ENCODE results near the gene SLC7A8. TPM values are rescaled to one million over a fixed set of nuclear protein-coding genes. Genes with fewer than 3 reads are reported as not detected.

SLC7A8 gene
- total RNA-seq, 1 donor from 2014 or later = 56.5 TPM

DNA sequence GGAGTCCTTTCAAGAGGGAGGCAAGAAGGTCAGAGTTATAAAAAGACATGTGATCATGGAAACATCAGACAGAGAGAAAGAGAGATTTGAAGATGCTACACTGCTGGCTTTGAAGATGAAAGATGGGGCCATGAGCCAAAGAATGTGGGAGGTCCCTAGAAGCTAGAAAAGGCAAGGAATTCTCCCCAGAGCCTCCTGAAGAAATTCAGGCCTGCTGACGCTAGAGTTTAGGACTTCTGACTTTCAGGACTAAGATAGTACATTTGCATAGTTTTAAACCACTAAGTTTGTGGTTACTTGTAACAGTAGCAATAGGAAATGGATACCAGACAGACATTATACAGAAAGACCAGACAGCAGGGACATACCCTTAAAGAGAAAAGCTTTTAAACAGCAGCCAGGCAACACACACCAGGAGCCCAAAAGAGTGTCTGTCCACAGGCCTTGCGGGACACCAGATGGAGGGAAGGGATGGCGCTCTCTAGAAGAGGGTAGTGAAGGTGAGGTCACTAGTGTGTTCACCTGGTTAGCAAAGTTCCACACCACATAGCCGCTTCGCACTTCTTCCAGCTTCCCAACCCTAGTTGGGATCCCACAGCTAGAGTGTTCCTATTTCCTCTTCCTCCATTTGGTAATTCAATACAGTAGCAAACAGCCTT, 34.7 kb downstream of the SLC7A8 start:
- H3K9ac ChIP-seq = no peak overlapping the region
- H3K79me2 ChIP-seq (ENCODE audit: low read depth) = no peaks in the 10 kb centered on the region
- peaks cover 10% of the 10 kb centered on the region for H3K4me1 ChIP-seq
- H3K27ac ChIP-seq = no peak overlapping the region
- no peak overlapping the region for H2AFZ ChIP-seq (replicated peaks)
- peaks cover 6% of the 10 kb centered on the region for H4K20me1 ChIP-seq (ENCODE audit: low read depth)
- H3K9me3 ChIP-seq (ENCODE audit: low read depth) = no peaks in the 10 kb centered on the region
- peaks cover 4% of the 10 kb centered on the region for H3F3A ChIP-seq (ENCODE audit: low read depth)
- no peak overlapping the region for H3K4me2 ChIP-seq
- peaks cover 4% of the 10 kb centered on the region for H3K9me3 Mint-ChIP-seq
- TF ChIP-seq CTCF (IDR thresholded peaks at IDR 0.05) = no peak
- no peak for TF ChIP-seq EZH2 (IDR thresholded peaks at IDR 0.05)
- no peak for TF ChIP-seq EZH2phosphoT487 (IDR thresholded peaks at IDR 0.05)
- no peak overlapping the region for H3K4me3 Mint-ChIP-seq
- no peak overlapping the region for H3K4me3 ChIP-seq
- H3K4me1 Mint-ChIP-seq = peaks cover 15% of the 10 kb centered on the region
- DNase-seq (ENCODE audit: low spot score) = no peak
- no peaks in the 10 kb centered on the region for H3K27me3 Mint-ChIP-seq (ENCODE audit: insufficient read depth, low read depth)
- no peaks in the 10 kb centered on the region for H3K27me3 ChIP-seq
- H3K36me3 ChIP-seq = no peaks in the 10 kb centered on the region
- no peak overlapping the region for H3K27ac Mint-ChIP-seq
- H3K36me3 Mint-ChIP-seq = peaks cover 34% of the 10 kb centered on the region

- no peak overlapping the region for H3K4me3 ChIP-seq
- no peaks in the 10 kb centered on the region for H3K79me2 ChIP-seq (ENCODE audit: low read depth)
- H3K27ac ChIP-seq = no peak overlapping the region
- H3K27me3 Mint-ChIP-seq (ENCODE audit: insufficient read depth, low read depth) = no peaks in the 10 kb centered on the region
- H3K4me1 ChIP-seq = peaks cover 10% of the 10 kb centered on the region
- DNase-seq (ENCODE audit: low spot score) = no peak
- H3K4me3 Mint-ChIP-seq = no peak overlapping the region
- no peak overlapping the region for H2AFZ ChIP-seq (replicated peaks)
- no peaks in the 10 kb centered on the region for H3K9me3 ChIP-seq (ENCODE audit: low read depth)
- H3K36me3 ChIP-seq = no peaks in the 10 kb centered on the region
- no peak overlapping the region for H3K27ac Mint-ChIP-seq
- no peaks in the 10 kb centered on the region for H3K27me3 ChIP-seq
- no peak overlapping the region for H3K9ac ChIP-seq
- peaks cover 34% of the 10 kb centered on the region for H3K36me3 Mint-ChIP-seq
- H3K4me2 ChIP-seq = no peak overlapping the region
- TF ChIP-seq EZH2phosphoT487 (IDR thresholded peaks at IDR 0.05) (no peak), CTCF (IDR thresholded peaks at IDR 0.05) (no peak), EZH2 (IDR thresholded peaks at IDR 0.05) (no peak)
- H3K9me3 Mint-ChIP-seq = peaks cover 4% of the 10 kb centered on the region
- H3F3A ChIP-seq (ENCODE audit: low read depth) = peaks cover 4% of the 10 kb centered on the region
- peaks cover 6% of the 10 kb centered on the region for H3K4me1 Mint-ChIP-seq
- H4K20me1 ChIP-seq (ENCODE audit: low read depth) = peaks cover 6% of the 10 kb centered on the region
Observed at GRCh38 chr14:23147676-23148075, 35.8 kb downstream of the SLC7A8 start.

DNA sequence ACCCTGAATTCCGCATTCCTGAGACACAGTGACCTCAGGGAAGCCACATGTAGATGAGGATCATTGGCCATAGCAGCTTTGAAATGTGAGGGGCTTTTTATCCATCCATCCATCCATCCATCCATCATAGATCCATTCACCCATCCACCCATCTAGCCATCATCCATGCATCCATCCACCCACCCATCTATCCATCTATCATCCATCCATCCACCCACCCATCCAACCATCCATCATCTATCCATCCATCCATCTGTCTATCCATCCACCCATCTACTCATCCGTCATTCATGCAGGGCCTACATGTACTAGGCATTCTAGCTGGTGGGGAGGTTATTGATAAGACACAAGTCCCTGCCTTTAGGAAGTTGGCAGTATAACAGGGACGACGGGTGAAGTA, 36.5 kb downstream of the SLC7A8 start:
- Histone ChIP-seq H3K4me3 (no peak overlapping the region), H3K9ac (no peak overlapping the region), H3K27ac (no peak overlapping the region), H3K4me2 (no peak overlapping the region), H3K4me1 (peaks cover 10% of the 10 kb centered on the region), H3F3A (ENCODE audit: low read depth) (peaks cover 4% of the 10 kb centered on the region), H3K79me2 (ENCODE audit: low read depth) (no peaks in the 10 kb centered on the region), H4K20me1 (ENCODE audit: low read depth) (peaks cover 6% of the 10 kb centered on the region), H3K36me3 (no peaks in the 10 kb centered on the region), H3K27me3 (no peaks in the 10 kb centered on the region), H2AFZ (replicated peaks) (no peak overlapping the region), H3K9me3 (ENCODE audit: low read depth) (no peaks in the 10 kb centered on the region)
- H3K9me3 Mint-ChIP-seq = peaks cover 4% of the 10 kb centered on the region
- no peak for DNase-seq (ENCODE audit: low spot score)
- H3K4me1 Mint-ChIP-seq = peaks cover 11% of the 10 kb centered on the region
- no peak overlapping the region for H3K27ac Mint-ChIP-seq
- no peak for TF ChIP-seq EZH2phosphoT487 (IDR thresholded peaks at IDR 0.05)
- TF ChIP-seq EZH2 (IDR thresholded peaks at IDR 0.05) = no peak
- no peak for TF ChIP-seq CTCF (IDR thresholded peaks at IDR 0.05)
- H3K36me3 Mint-ChIP-seq = peaks cover 34% of the 10 kb centered on the region
- H3K27me3 Mint-ChIP-seq (ENCODE audit: insufficient read depth, low read depth) = no peaks in the 10 kb centered on the region
- no peak overlapping the region for H3K4me3 Mint-ChIP-seq

All from neural progenitor cell (in vitro differentiated cells).